Medulla oblongata (tissue), 1 donor: ENCODE results near the gene WDR70.
"Not testable (repeated sequence)": the region's sequence is repeated elsewhere in the genome, so short reads cannot be mapped to it uniquely, and the experiment has no call there.

Source experiments
- DNase-seq: peaks from one replicate; pipeline ENCODE4 v3.0.0-alpha.2; 2015; ENCODE audit errors: extremely low spot score

Gene WDR70

DNA sequence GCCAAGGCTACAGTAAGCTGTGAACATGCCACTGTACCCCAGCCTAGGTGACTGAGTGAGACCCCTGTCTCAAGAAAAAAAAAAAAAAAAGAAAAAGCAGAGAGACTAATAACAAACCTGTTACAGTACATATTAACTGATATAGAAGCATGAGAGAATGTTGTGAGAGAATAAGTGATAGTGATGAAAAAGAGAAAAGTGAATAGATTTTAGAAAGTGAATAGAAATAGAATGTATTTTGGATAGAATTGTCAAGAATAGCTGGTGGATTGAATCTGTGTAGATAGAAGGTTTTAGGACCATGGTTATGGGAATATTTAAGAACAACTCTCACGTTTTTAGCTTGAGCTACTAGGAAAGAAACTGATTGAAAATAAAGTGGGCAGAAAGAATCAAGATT is 135.8 kb downstream of the WDR70 start:
- no peak for DNase-seq

- DNase-seq: no peak
These were observed 138.6 kb downstream of the WDR70 start for GRCh38 chr5:37517686-37518085.

DNA sequence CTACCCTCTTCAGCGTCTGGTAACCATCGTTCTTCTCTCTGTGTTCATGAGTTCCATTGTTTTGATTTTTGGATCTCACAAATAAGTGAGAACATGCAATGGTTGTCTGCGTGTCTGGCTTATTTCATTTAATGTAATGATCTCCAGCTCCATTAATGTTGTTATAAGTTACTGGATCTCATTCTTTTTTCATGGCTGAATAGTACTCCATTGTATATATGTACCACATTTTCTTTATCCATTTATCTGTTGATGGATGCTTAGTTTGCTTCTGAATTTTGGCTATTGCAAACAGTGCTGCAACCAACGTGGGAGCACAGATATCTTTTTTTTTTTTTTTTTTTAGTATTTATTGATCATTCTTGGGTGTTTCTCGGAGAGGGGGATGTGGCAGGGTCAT is 139.2 kb downstream of the WDR70 start:
- DNase-seq: not testable (repeated sequence)

DNA sequence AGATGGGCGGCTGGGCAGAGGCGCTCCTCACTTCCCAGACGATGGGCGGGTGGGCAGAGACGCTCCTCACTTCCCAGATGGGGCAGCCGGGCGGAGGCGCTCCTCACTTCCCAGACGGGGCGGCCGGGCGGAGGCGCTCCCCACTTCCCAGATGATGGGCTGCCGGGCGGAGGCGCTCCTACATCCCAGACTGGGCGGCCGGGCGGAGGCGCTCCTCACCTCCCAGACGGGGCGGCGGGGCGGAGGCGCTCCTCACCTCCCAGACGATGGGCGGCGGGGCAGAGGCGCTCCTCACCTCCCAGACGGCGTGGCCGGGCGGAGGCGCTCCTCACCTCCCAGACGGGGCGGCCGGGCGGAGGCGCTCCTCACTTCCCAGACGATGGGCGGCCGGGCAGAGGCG is 140.2 kb downstream of the WDR70 start:
- DNase-seq: no peak

GRCh38 chr5:37519807-37520206 is 140.7 kb downstream of the WDR70 start:
- no peak for DNase-seq

DNA sequence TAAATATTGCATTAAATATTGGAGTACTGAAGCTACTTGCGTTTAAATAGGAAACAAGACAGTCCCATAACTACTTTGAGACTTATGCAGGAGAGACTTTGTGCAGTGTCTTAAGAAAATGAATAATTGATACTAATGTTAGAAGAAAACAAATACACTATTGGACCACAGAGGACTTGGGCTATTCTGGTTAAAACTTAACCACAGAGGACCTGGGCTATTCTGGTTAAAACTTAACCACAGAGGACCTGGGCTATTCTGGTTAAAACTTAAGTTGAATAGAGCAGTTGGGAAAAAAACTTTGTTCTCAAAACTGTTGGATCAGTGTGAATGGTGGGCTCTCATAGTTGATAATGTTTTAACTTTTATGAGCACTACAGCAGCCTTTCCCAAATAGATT is 141.7 kb downstream of the WDR70 start:
- DNase-seq: no peak

DNA sequence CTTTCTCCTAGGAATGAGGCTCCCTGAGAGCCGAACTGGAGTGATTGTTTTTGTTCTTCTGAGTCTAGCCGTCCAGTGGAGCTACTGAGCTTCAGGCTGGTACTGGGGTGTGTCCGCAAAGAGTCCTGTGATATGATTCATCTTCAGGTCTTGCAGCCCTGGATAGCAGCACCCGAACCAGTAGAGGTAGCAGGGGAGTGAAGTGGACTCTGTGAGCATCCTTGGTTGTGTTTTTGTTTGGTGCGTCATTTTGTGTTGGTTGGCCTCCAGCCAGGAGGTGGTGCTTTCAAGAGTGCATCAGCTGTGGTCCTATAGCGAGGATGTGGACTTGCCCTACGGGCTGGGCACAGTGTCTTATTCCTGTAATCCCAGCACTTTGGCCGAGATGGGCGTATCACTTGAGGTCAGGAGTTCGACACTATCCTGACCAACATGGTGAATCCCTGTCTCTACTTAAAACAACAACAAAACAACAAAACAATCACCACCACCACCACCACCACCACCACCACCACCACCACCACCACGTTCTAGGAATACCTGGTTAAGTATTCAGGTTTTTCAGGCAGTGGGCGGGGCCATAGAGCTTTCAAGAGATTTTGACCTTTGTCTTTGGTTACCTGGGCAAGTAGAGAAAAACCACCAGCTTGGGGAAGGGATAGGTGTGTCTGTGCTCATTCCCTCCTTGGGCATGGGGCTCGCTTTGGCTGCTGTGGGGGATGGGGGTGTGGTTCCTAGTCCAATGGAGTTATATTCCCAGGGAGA is 154.0 kb downstream of the WDR70 start:
- no peak for DNase-seq

GRCh38 chr5:37533851-37534250 is 154.7 kb downstream of the WDR70 start:
- no peak for DNase-seq

GRCh38 chr5:37539459-37539858 is 160.3 kb downstream of the WDR70 start:
- DNase-seq: no peak

- no peak for DNase-seq
These were observed 164.1 kb downstream of the WDR70 start for GRCh38 chr5:37543216-37543615.

DNA sequence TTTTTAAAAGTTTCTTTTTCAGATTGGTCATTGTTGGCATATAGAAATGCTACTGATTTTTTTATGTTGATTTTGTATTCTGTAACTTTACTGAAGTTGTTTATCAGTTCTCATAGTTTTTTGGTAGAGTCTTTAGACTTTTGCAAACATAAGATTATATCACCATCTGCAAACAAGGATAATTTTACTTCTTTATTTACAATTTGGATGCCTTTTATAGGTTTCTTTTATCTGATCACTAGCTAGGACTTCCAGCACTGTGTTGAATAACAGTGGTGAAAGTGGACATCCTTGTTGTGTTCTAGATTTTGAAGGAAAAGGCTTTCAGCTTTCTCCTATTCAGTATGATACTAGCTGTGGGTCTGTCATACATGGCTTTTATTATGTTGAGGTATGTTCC is 170.3 kb downstream of the WDR70 start:
- no peak for DNase-seq

GRCh38 chr5:37552161-37552560 is 173.0 kb downstream of the WDR70 start:
- no peak for DNase-seq

GRCh38 chr5:37552770-37553719 is 173.9 kb downstream of the WDR70 start:
- DNase-seq: no peak

GRCh38 chr5:37553720-37554404 is 174.7 kb downstream of the WDR70 start:
- no peak for DNase-seq

- DNase-seq: no peak
These were observed 175.3 kb downstream of the WDR70 start for GRCh38 chr5:37554405-37554739.

GRCh38 chr5:37554938-37555337 is 175.8 kb downstream of the WDR70 start:
- DNase-seq: no peak

DNA sequence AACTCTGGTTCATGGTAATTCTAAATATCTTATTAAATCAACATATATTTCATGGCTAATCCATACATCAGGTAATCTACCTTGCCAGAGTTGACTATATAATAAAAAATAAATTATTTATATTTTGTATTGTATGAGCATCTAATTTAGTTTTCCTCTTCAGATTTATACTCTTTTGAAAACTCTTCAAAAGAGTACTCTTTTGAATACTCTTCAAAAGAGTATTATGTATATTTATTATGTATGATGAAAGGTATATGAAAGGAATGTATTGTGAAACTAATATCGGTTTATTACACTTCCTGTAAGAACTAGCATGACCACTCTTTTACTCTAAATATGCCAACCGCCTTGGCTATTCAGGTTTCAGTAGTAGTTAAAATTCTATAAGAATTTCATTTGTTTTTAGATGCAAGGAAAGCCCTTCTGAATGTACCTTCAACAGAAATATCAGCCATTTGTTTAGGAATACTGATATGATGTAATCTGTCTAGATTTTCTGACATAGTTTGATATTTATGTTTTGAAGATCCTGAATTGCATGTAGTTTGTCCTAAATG is 178.7 kb downstream of the WDR70 start:
- DNase-seq: no peak

- no peak for DNase-seq
These were observed 186.0 kb downstream of the WDR70 start for GRCh38 chr5:37565062-37565670.

DNA sequence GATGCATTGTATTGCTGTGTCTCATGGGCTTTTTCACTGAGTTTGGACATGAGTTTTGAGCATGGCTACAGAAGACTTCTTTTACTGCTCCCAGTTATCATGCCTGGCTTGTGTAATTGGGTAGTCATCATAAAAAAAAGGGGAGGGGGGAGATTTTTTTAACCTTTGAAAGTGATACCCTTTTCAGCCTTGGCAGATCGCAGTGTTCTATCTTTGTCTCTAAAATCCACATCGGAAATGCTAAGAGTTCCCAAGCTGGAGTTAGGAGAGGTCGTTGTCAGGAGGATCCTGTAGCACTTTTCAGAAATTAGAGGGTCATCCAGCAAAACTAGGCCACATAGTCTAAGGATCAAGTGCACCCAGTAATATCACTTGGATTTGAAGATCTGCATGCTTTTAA is 188.4 kb downstream of the WDR70 start:
- DNase-seq: no peak

DNA sequence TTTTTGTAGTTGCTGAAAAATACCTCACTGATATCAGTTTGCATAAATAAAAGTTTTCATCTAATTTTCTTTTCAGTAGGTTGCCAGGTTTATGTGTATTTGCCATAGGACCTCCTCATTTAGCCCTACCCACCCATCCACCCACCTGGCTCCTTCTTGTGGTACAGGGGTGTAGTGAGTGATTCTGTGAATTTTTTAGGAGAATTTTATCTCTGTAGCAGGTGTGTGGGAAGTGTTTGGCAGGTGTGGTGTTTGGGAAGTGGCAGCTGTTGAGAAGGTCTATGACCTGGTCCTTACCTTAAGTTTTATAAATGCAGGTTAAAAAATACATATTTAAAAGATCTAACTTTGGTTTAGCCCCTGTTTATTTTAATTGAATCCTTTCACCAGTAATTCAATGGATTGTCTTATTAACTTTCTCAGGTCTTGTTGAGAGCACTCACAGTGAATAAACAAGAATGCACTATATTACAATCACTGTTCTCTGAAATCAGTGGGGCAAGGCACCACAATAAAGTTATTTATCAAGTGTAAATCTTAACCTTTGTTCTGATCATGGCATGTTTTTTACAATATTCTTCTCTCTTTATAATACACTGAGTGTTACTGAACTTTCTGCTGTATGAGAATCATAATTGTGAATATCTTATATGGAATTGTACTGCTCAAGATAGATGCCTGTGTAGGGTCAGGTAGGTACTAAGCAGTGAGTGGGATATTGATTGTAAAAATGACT is 189.1 kb downstream of the WDR70 start:
- no peak for DNase-seq

DNA sequence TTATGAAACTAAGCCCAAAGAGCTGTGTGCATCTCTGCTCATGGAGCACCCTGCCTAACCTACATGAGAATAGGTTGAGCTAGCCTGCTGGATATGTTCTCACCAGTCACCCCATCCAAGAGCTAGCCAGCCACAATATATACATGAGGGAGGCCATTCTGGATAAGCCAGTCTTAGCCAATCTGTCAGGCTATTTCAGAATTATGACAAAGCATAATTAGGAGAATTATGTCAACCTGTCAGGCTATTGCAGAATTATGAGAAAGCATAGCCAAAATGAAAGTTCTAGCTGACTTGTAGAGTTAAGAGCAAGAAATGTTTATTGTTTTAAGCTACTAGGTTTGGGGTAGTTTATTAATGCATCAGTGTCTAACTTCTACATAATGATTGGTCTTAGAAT is 189.8 kb downstream of the WDR70 start:
- no peak for DNase-seq
